Endometrial microvascular endothelial cells (primary cell): ENCODE results near the gene BBS10. TPM values are rescaled to one million over a fixed set of nuclear protein-coding genes. Genes with fewer than 3 reads are reported as not detected.
"Not testable (repeated sequence)": the region's sequence is repeated elsewhere in the genome, so short reads cannot be mapped to it uniquely, and the experiment has no call there.

Experiments
- in situ Hi-C: cut with HindIII; loops from 2 replicates; pipeline ENCODE4 v1.10.0; 2017; ENCODE audit warnings: low sequenced_read_pairs, low pct_unique_long_range_greater_than_20kb; ENCODE audit errors: inconsistent ontology term
- total RNA-seq: library from RNA; depleted of rRNA; stranded (reverse); fragments of >200 nt; gene quantifications from one replicate; pipeline ENCODE4 v1.2.3, GENCODE V29; 2015; ENCODE audit errors: inconsistent ontology term

BBS10 gene
- 12.8 TPM for total RNA-seq

DNA sequence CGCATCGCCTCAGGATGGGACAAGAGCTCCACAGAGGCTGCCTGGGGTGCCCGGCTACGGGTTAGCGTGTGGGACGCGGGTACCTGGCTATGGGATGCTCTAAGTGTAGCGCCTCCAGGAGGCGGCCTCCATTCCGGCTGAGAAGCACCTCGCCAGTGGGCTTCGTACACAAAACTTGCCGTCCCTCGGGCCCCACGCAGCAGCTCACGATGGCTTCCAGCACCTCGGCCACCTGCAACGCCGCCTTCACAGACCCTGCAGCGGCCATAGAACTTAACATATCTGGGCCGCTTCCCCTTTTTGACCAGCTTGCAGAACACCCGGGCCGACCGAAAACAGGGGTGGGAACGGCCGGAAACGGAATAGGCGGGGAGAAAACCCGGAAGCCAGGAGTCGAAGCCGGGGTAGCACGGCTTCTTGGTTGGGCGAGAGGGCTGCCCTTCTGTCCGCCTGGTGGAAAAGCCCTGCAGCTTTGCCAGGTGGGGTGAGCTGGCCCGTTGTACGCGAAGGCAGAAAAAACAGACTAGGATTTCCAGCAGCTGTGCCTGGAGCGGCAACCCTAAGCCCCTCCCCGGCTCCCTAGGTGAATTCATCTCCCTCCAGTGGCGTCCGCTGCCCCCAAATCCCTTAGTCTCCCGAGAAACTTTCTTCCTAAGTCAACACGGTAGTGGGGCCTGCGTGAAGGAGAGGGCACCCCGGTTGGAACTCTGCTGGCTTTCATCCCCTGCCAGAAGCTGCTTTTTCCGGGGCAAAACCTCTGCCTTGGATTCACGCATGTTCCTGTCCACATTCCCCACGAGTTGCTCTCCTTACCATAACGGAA is at the start of gene BBS10:
Gene BBS10 (minus strand): TSS at position 337 of the 823 bp plus-strand sequence. CDS start 57 bp downstream, at position 280.
- in situ Hi-C loops: loop anchor here (25.0 kb wide), 1 partner anchor 211 kb away; no protein-coding TSS in a partner anchor

GRCh38 chr12:76391461-76391860 is 43.2 kb upstream of the BBS10 start:
- in situ Hi-C loops: no loop called here

DNA sequence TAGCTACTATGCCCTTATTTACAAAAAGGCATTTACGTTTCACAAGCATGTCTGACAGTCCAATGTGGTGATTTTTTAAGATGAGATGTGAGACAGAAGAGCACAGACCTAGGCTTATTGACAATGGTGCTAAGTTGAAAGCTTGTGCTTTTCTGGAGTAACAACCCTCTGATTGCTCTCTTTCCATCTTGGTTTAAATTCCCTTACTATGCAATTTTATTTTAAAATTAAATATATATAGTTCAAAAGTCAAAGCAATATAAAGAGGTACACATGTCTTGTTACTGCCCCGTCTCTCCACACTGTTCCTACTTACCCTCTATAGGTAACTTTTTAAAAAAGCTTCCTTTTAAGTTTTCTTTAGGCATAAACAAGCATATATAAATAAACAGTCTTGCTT is 39.4 kb upstream of the BBS10 start:
- in situ Hi-C loops: no loop called here

- in situ Hi-C loops: no loop called here
Observed at GRCh38 chr12:76384560-76384959, 36.3 kb upstream of the BBS10 start.

DNA sequence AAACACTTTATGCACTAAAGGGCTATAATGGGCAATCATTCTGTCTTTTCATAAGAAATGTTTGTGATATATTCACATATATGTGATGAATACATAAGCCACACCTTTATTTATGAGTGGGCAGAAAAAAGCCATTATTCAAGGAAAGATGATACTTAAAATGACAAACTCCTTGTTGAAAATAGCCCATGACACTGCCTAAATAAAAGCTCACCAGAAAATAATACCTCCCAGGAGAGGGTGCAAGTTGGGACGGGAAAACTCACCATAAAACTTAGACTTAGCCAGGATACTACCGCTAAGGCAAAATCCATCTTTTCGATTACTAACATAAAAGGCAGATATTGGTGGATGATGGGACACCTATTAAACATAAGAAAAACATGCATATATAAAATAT is 35.8 kb upstream of the BBS10 start:
- in situ Hi-C loops: no loop called here

- in situ Hi-C loops: no loop called here
Observed at GRCh38 chr12:76379261-76379660, 31.0 kb upstream of the BBS10 start.

- in situ Hi-C loops: not testable (repeated sequence)
Observed at GRCh38 chr12:76376876-76377275, 28.7 kb upstream of the BBS10 start.

DNA sequence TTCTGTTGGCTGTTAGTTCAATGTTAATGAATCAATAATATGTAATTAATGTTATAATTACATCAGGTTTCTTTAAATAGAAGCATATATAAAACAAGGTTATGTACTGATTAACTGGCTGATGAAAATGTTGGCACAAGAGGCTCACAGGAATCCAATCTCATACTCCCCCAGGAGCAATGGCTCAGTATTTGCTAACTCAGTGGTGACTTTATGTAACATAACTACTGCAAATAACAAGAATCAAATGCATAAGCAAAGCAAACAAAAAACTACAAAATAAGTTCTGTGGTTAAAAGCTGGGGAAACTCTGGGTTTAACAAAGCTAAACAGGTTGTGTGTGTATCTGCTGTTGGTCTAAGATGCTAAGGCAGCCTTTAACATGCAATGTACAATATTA is 27.7 kb upstream of the BBS10 start:
- in situ Hi-C loops: no loop called here

DNA sequence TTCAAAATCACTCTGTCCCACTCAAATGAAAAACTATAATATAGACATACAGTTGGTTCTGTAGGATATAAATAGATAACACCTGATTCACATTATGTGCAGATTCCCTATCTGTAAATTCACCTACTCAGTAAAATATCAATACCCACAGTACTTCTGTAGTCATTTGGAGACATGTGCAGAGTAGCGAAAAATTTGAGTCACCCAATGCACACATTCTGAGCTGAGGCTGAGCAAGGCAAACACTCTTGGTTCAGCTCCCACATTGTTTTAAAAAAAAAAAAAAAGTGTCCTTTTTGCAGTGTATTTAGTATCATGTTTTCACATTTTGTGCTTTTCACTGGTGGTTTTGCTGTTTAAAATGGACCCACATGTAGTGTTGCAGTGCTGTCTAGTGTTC is 27.3 kb upstream of the BBS10 start:
- in situ Hi-C loops: no loop called here

GRCh38 chr12:76374386-76375020 is 26.3 kb upstream of the BBS10 start:
- in situ Hi-C loops: no loop called here

DNA sequence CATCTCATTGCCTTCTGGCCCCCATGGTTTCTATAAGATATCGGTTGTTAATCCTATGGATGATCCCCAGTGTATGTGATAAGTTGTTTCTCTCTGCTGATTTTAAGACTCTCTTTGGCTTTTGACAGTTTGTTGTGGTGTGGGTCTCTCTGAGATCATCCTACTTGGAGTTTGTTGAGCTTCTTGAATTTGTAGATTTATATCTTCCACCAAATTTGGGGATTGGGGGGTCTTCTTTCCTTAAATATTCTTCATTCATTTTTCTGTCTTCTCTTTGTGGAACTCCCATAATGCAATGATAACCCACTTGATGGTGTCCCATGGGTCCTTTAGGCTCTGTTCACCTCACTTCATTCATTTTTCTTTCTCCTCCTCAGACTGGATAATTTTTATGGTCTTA is 20.0 kb upstream of the BBS10 start:
- in situ Hi-C loops: no loop called here

DNA sequence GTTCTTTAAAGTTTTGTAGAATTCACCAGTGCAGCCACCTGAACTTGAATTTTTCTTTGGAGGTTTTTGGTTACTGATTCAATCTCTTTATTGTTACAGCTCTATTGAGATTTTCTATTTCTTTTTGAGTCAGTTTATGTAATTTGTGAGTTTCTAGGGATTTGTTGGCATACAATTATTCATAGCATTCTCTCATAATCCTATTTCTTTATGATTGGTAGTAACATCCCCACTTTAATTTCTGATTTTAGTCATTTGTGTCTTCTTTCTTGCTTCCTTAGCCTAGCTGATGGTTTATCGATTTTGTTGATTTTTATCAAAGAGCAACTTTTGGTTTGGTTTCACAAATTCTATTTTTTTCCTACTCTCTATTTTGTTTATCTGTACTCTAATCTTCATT is 17.9 kb upstream of the BBS10 start:
- in situ Hi-C loops: no loop called here

GRCh38 chr12:76364131-76364530 is 15.9 kb upstream of the BBS10 start:
- in situ Hi-C loops: not testable (repeated sequence)

DNA sequence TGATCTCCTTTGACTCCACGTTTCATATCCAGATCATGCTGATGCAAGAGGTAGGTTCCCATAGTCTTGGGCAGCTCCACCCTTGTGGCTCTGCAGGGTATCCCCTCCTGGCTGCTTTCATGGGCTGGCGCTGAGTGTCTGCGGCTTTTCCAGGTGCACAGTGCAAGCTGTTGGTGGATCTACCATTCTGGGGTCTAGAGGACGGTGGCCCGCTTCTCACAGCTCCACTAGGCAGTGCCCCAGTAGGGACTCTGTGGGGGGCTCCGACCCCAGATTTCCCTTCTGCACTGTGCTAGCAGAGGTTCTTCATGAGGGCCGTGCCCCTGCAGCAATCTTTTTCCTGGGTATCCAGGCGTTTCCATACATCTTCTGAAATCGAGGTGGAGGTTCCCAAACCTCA is 12.1 kb upstream of the BBS10 start:
- in situ Hi-C loops: no loop called here

DNA sequence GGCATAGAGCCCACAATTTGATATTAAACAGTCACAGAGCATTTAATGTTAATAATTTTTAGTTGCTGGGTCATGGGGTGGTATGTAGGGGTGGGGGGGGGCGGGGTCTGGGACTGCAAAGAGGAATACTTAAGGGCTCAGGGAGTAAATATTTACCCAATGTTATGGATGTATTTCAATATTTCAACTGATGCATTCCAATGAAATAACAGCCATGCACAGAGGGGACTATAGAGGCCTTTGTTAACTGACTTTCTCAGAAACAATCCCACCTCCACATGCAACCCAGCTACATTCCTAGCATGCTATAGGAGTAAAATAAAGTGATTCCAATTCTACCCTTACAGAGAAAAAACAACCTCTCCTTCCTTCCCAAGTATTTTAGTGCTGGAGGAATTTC is 7.9 kb upstream of the BBS10 start:
- in situ Hi-C loops: no loop called here

DNA sequence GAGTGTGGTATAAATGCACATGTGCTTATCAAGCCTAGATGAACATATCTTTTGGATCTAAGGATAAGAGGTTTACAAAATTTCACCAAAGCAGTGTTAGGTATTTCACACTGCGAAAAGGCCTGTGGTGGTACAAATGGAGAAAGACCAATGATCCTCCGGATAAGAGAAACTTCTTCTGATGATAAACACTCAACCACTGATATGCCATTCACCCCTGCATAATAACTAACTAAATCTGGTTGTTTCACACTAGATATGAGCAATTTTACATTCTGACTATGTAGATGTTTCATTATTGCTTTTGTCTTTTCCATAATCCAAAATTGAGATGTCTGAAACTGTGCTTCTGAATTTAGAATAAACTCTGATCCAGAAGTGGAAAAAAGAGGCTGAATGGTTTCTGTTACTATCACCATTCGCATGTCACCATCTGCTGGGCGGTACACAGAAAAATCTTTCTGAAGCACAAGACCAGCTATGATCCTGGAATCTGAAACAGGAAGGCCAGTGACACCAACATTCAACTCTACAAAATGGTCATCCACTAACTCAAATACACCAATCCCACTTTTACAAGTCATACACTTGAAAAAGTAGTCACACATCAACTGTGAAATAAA is 1.3 kb downstream of the BBS10 start:
- in situ Hi-C loops: loop anchor here (25.0 kb wide), 1 partner anchor 210 kb away; no protein-coding TSS in a partner anchor

GRCh38 chr12:76346236-76346635 is 2.0 kb downstream of the BBS10 start:
- in situ Hi-C loops: loop anchor here (25.0 kb wide), 1 partner anchor 209 kb away; no protein-coding TSS in a partner anchor

- in situ Hi-C loops: loop anchor here (25.0 kb wide), 1 partner anchor 208 kb away; no protein-coding TSS in a partner anchor
Observed at GRCh38 chr12:76345569-76345968, 2.6 kb downstream of the BBS10 start.

- in situ Hi-C loops: loop anchor here (25.0 kb wide), 1 partner anchor 204 kb away; no protein-coding TSS in a partner anchor
Observed at GRCh38 chr12:76341436-76342030, 6.7 kb downstream of the BBS10 start.
